ENCODE measurements around the gene ZNF775. TPM values are rescaled to one million over a fixed set of nuclear protein-coding genes. Genes with fewer than 3 reads are reported as not detected.
A peak's percentile ranks its signal among the peaks of the same experiment; 100 is the strongest.
"Not testable (repeated sequence)": the region's sequence is repeated elsewhere in the genome, so short reads cannot be mapped to it uniquely, and the experiment has no call there.

Gene ZNF775
- total RNA-seq, 2 donors from 2014 or later, result 11.0 to 11.3 TPM

DNA sequence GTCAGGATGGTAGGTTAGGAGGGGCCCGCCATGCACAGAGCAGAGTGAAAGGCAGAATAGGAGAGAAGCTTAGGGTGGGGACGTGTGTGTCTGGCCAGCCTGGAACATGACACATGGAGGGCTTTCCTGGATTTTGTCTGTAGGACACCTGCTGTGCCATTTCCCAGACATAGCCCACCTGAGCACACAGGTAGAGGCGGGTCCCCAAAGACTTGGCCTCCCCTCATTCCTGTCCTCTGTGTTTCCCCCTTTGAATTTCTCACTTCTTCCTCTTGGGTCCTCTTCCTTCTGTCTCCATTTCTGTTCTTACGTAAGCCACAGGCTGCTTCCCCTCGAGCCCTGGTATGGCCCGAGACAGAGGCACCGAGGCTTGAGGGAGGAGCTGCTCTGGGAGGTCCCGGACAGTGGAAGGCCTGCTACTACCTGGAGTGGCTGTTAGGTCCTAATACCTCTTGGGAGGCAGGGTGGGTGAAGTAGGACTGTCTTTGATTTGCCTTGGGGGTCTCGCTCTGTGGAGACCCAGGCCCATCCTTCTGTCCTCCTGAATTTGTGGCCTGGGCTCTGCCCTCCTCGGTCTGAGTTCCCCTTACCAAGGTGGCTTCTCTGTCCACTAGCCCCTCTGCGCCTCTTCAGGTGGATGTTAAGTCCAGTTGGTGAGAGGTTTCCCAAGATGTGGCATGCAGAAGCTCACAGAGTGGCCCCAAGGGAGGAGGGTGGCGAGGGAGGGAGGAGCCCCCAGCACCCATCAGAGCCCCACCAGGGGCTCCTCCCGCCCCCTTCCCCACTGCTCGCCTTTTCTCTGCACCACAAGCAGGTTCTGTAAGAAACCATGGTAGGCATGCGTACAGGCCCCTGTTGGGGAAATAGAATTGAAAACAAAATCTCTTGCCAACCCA lies 5.5 kb downstream of the ZNF775 start:
- Histone ChIP-seq H3K9me3 (no peaks in the 10 kb centered on the region), H3K4me3 (no peak overlapping the region), H3K27me3 (no peaks in the 10 kb centered on the region), H3K27ac (peak overlapping the region; percentile 68), H3K36me3 (no peaks in the 10 kb centered on the region), H3K9ac (ENCODE audit: low read depth in 2 of 2, low read length in 2 of 2) (peak overlapping the region; percentile 50 to 82), H3K4me1 (peaks cover 19% of the 10 kb centered on the region)
- intact Hi-C loops (cut with DNase I), result no loop called here
- DNase-seq, result no peak
- TF ChIP-seq, protein P1, sequence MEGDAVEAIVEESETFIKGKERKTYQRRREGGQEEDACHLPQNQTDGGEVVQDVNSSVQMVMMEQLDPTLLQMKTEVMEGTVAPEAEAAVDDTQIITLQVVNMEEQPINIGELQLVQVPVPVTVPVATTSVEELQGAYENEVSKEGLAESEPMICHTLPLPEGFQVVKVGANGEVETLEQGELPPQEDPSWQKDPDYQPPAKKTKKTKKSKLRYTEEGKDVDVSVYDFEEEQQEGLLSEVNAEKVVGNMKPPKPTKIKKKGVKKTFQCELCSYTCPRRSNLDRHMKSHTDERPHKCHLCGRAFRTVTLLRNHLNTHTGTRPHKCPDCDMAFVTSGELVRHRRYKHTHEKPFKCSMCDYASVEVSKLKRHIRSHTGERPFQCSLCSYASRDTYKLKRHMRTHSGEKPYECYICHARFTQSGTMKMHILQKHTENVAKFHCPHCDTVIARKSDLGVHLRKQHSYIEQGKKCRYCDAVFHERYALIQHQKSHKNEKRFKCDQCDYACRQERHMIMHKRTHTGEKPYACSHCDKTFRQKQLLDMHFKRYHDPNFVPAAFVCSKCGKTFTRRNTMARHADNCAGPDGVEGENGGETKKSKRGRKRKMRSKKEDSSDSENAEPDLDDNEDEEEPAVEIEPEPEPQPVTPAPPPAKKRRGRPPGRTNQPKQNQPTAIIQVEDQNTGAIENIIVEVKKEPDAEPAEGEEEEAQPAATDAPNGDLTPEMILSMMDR (IDR thresholded peaks at IDR 0.05), result no peak

DNA sequence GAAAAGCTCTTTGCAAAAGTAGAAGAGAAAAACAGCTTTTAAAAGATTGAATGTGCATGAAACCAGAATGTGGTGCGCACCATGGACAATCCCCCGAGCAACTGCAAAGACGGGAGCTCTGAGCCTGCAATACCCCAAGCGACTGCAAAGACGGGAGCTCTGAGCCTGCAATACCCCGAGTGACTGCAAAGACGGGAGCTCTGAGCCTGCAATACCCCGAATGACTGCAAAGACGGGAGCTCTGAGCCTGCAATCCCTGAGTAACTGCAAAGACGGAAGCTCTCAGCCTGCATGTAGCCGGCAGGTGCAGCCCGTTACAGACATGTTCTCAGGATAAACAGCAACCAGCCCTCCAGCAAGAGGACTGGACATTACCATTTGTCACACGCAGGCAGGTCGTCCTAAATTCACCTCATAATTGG lies 6.2 kb downstream of the ZNF775 start:
- Histone ChIP-seq H3K27ac (no peak overlapping the region), H3K4me1 (peaks cover 14% of the 10 kb centered on the region)

DNA sequence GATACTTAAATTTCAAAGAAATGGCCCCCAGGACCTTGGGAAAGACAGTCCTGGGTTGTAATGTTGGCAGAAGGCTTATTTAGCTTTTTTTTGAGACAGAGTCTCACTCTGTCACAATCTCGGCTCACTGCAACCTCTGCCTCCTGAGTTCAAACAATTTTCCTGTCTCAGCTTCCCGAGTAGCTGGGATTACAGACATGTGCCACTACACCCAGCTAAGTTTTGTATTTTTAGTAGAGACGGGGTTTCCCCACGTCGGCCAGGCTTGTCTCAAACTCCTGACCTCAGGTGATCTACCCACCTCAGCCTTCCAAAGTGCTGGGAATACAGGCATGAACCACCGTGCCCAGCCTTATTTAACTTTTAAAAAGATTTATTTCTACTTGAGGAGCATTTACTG lies 6.8 kb downstream of the ZNF775 start:
- H3K36me3 ChIP-seq; H3K27ac ChIP-seq; intact Hi-C loops (cut with DNase I); H3K4me3 ChIP-seq; H3K9me3 ChIP-seq; H3K27me3 ChIP-seq; DNase-seq: not testable (repeated sequence)
- H3K4me1 ChIP-seq, result peaks cover 12% of the 10 kb centered on the region
- peak overlapping the region in 1 of 2 donors; percentile 40 for H3K9ac ChIP-seq (ENCODE audit: low read depth in 2 of 2, low read length in 2 of 2)

More for the DNA sequence above, 6.2 kb downstream of the ZNF775 start:
- no peak for DNase-seq
- Histone ChIP-seq H3K27me3 (no peaks in the 10 kb centered on the region), H3K36me3 (no peaks in the 10 kb centered on the region), H3K9me3 (no peaks in the 10 kb centered on the region), H3K9ac (ENCODE audit: low read depth in 2 of 2, low read length in 2 of 2) (peak overlapping the region in 1 of 2 donors; percentile 40), H3K4me3 (no peak overlapping the region)
- intact Hi-C loops (cut with DNase I), result no loop called here
- TF ChIP-seq, protein P1 (IDR thresholded peaks at IDR 0.05), result no peak

DNA sequence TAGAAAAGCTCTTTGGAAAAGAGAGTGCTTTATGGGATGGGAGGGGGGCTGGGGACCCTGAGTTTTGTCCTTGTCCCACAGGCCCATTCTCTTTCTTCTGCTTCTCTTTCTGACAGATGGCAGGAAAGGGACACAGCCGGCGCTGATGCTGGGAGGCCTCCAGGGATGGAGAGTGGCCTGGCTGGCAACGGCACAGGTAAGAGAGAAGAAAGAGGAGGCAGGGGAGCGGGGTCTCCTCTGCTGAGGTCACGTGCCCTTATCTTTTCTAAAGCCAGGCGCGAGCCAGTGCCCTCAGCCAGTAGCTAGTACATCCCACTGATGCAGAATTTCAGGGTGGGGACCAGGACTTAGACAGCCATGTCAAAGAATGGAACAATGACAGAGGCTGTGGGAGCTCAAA lies 9.2 kb downstream of the ZNF775 start:
- H3K9ac ChIP-seq (ENCODE audit: low read depth in 2 of 2, low read length in 2 of 2), result peak overlapping the region in 1 of 2 donors; percentile 36
- no peak for DNase-seq
- no peaks in the 10 kb centered on the region for H3K9me3 ChIP-seq
- no peaks in the 10 kb centered on the region for H3K36me3 ChIP-seq
- peaks cover 5% of the 10 kb centered on the region for H3K4me1 ChIP-seq
- H3K27ac ChIP-seq, result no peak overlapping the region
- intact Hi-C loops (cut with DNase I), result no loop called here
- TF ChIP-seq, protein P1 (IDR thresholded peaks at IDR 0.05), result no peak
- H3K4me3 ChIP-seq, result no peak overlapping the region
- H3K27me3 ChIP-seq, result no peaks in the 10 kb centered on the region

DNA sequence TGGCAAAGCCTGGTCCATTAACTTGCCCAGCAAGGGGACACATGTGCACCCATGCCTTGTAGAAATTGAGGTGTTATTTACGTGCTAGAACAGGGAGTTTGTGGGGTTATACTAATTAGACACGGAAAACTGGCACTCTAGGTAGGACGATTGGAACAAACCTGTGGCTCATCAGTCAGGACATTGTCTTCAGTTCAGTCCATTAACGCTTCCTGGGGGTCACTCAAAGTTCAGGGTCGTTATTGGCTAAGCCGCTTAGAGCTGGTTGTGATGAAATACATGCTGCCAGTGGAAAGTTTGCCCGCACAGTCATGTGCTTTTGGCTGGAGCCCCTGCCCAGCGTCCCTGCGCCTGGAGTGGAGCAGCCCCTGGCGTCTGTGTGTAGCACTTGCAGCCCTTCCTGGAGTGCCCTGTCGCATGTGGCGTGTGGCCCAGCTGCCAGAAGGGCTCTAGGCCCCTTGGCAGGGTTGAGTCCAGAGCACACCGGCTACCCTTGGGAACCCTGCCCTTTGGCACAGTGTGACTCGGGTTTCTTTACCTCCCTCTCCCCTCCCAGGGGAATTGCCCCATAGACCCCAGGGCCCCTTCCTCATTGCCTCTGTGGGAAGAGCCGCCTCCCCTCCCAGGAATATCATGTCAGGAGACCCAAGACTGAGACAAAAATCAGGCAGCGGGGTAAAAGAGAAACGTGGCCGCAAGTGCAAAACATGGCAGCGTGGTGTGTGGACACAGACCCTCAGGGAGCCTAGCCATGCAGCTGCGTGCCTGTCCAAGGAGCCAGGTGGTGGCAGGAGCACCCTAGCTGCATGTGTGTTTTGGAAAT lies 9.8 kb downstream of the ZNF775 start:
- Histone ChIP-seq H3K4me1 (no peaks in the 10 kb centered on the region), H3K9me3 (no peaks in the 10 kb centered on the region), H3K9ac (ENCODE audit: low read depth in 2 of 2, low read length in 2 of 2) (peak overlapping the region; percentile 16 to 36), H3K27me3 (no peaks in the 10 kb centered on the region), H3K27ac (no peak overlapping the region), H3K4me3 (no peak overlapping the region), H3K36me3 (no peaks in the 10 kb centered on the region)
- TF ChIP-seq, protein P1 (IDR thresholded peaks at IDR 0.05), result peak; percentile 49
- intact Hi-C loops (cut with DNase I), result no loop called here
- peak; percentile 73 for DNase-seq

Data from colonic mucosa (tissue), 4 donors.